Activated T-cell treated with anti-CD3 and anti-CD28 coated beads, Interleukin-2, amount 50 U/mL, for 1 hour (primary cell): ENCODE measurements around the gene SIX5.

Source experiments
- DNase-seq: peaks from one replicate; pipeline ENCODE4 v3.0.0-alpha.2; 2020

SIX5 gene

GRCh38 chr19:45792470-45793177 is 23.6 kb upstream of the SIX5 start, which contains the start of gene DMWD:
DMWD (minus strand) TSS chr19:45792845; CDS start chr19:45792756, 89 bp downstream.
- DNase-seq = peak; percentile 99

- no peak for DNase-seq
Observed at GRCh38 chr19:45791744-45792469, 22.9 kb upstream of the SIX5 start.

GRCh38 chr19:45790942-45791341 is 21.9 kb upstream of the SIX5 start:
- no peak for DNase-seq

GRCh38 chr19:45789035-45789786 is 20.2 kb upstream of the SIX5 start:
- DNase-seq = no peak

- no peak for DNase-seq
Observed at GRCh38 chr19:45786533-45786894, 17.5 kb upstream of the SIX5 start.

GRCh38 chr19:45785781-45786532 is 16.9 kb upstream of the SIX5 start:
- no peak for DNase-seq

- DNase-seq = no peak
Observed at GRCh38 chr19:45785097-45785496, 16.0 kb upstream of the SIX5 start.

GRCh38 chr19:45784096-45784495 is 15.0 kb upstream of the SIX5 start:
- no peak for DNase-seq

GRCh38 chr19:45782820-45783785 is 14.1 kb upstream of the SIX5 start:
- no peak for DNase-seq

- no peak for DNase-seq
Observed at GRCh38 chr19:45782162-45782691, 13.2 kb upstream of the SIX5 start, which contains the start of gene DMPK. DMPK (minus strand) TSS chr19:45782490; CDS start chr19:45782352, 138 bp downstream.

- no peak for DNase-seq
Observed at GRCh38 chr19:45781214-45782161, 12.4 kb upstream of the SIX5 start.

- no peak for DNase-seq
Observed at GRCh38 chr19:45780448-45781213, 11.6 kb upstream of the SIX5 start.

GRCh38 chr19:45780146-45780447 is 11.0 kb upstream of the SIX5 start:
- DNase-seq = no peak

- DNase-seq = peak; percentile 87
Observed at GRCh38 chr19:45779231-45780145, 10.4 kb upstream of the SIX5 start.

GRCh38 chr19:45778010-45778661 is 9.1 kb upstream of the SIX5 start:
- no peak for DNase-seq

GRCh38 chr19:45777395-45777961 is 8.4 kb upstream of the SIX5 start:
- no peak for DNase-seq

GRCh38 chr19:45774765-45775164 is 5.7 kb upstream of the SIX5 start:
- DNase-seq = no peak

GRCh38 chr19:45773384-45773783 is 4.3 kb upstream of the SIX5 start:
- no peak for DNase-seq
